ENCODE measurements around the gene PCDHGB2. TPM values are rescaled to one million over a fixed set of nuclear protein-coding genes. Genes with fewer than 3 reads are reported as not detected.
A peak's percentile ranks its signal among the peaks of the same experiment; 100 is the strongest.
"Not testable (repeated sequence)": the region's sequence is repeated elsewhere in the genome, so short reads cannot be mapped to it uniquely, and the experiment has no call there.

PCDHGB2 gene
- under 1 TPM in 3 of 6 donors, not detected in 3; 0.27 to 0.82 (median 0.74) TPM for polyA plus RNA-seq (ENCODE audit: low read depth in 6 of 6)

- peaks cover 26 to 65% of the 10 kb centered on the region in 2 donors for H3K36me3 Mint-ChIP-seq
- peaks cover 0 to 12% (median 6%) of the 10 kb centered on the region in 3 donors for H3K4me1 Mint-ChIP-seq
- peak within 1 kb of the TSS; percentile 67 to 89 (median 84) for H3K4me3 Mint-ChIP-seq
- DNase-seq, result no peak
- peak within 1 kb of the TSS in 5 of 6 donors; percentile 33 to 91 (median 65) for H3K27ac Mint-ChIP-seq
- peaks cover 19 to 76% (median 66%) of the 10 kb centered on the region in 7 donors for H3K9me3 Mint-ChIP-seq
- H3K27me3 Mint-ChIP-seq, result peaks cover 57 to 87% (median 75%) of the 10 kb centered on the region in 3 donors
- peak; percentile 36 to 52 for ATAC-seq (ENCODE audit: low read depth in 2 of 2)
Measured at GRCh38 chr5:141359790-141360426, at the start of gene PCDHGB2. Gene PCDHGB2 (plus strand): TSS chr5:141359994. CDS start chr5:141360136, 142 bp downstream.

GRCh38 chr5:141313711-141314110, 46.1 kb upstream of the PCDHGB2 start:
- peaks cover 16 to 96% (median 83%) of the 10 kb centered on the region in 7 donors for H3K9me3 Mint-ChIP-seq
- no peak overlapping the region for H3K4me3 Mint-ChIP-seq
- H3K36me3 Mint-ChIP-seq, result peaks cover 49 to 55% of the 10 kb centered on the region in 2 donors

GRCh38 chr5:141316963-141317362, 42.8 kb upstream of the PCDHGB2 start:
- Mint-ChIP-seq H3K36me3 (peaks cover 56 to 64% of the 10 kb centered on the region in 2 donors), H3K9me3 (peaks cover 19 to 97% (median 83%) of the 10 kb centered on the region in 7 donors), H3K4me3 (peak overlapping the region in 2 of 8 donors; percentile 19 to 40), H3K27ac (peak overlapping the region in 1 of 6 donors; percentile 41), H3K4me1 (peaks cover 31 to 39% (median 38%) of the 10 kb centered on the region in 3 donors)
- not testable (repeated sequence) for ATAC-seq (ENCODE audit: low read depth in 2 of 2); H3K27me3 Mint-ChIP-seq; DNase-seq

More at GRCh38 chr5:141313711-141314110, 46.1 kb upstream of the PCDHGB2 start:
- Mint-ChIP-seq H3K4me1 (peaks cover 15 to 18% (median 16%) of the 10 kb centered on the region in 3 donors), H3K27me3 (no peaks in the 10 kb centered on the region), H3K27ac (no peak overlapping the region)
- DNase-seq (no peak), ATAC-seq (ENCODE audit: low read depth in 2 of 2) (no peak)

GRCh38 chr5:141319202-141319601, 40.6 kb upstream of the PCDHGB2 start:
- peak overlapping the region; percentile 15 to 100 (median 94) for H3K4me3 Mint-ChIP-seq
- ATAC-seq (ENCODE audit: low read depth in 2 of 2) (no peak), DNase-seq (no peak)
- H3K36me3 Mint-ChIP-seq, result peaks cover 44 to 49% of the 10 kb centered on the region in 2 donors
- H3K27me3 Mint-ChIP-seq, result no peaks in the 10 kb centered on the region
- peak overlapping the region in 2 of 6 donors; percentile 100 for H3K27ac Mint-ChIP-seq
- H3K9me3 Mint-ChIP-seq, result peaks cover 19 to 85% (median 69%) of the 10 kb centered on the region in 7 donors
- H3K4me1 Mint-ChIP-seq, result peaks cover 31 to 39% (median 35%) of the 10 kb centered on the region in 3 donors

GRCh38 chr5:141319699-141320098, 40.1 kb upstream of the PCDHGB2 start:
- peaks cover 31 to 39% (median 35%) of the 10 kb centered on the region in 3 donors for H3K4me1 Mint-ChIP-seq

GRCh38 chr5:141320225-141321169, 39.3 kb upstream of the PCDHGB2 start, which contains the start of gene TAF7:
Gene TAF7 (minus strand): TSS chr5:141320784. CDS start chr5:141320044, 740 bp downstream.
- peak; percentile 89 for ATAC-seq (ENCODE audit: low read depth in 2 of 2)
- Mint-ChIP-seq H3K9me3 (peaks cover 13 to 78% (median 61%) of the 10 kb centered on the region in 7 donors), H3K36me3 (peaks cover 31 to 37% of the 10 kb centered on the region in 2 donors)

More at GRCh38 chr5:141319699-141320098, 40.1 kb upstream of the PCDHGB2 start:
- peak overlapping the region; percentile 93 to 100 (median 98) for H3K4me3 Mint-ChIP-seq
- ATAC-seq (ENCODE audit: low read depth in 2 of 2) (no peak), DNase-seq (no peak)
- peak overlapping the region in 5 of 6 donors; percentile 99 to 100 (median 100) for H3K27ac Mint-ChIP-seq
- peaks cover 19 to 81% (median 66%) of the 10 kb centered on the region in 7 donors for H3K9me3 Mint-ChIP-seq
- H3K27me3 Mint-ChIP-seq, result no peaks in the 10 kb centered on the region
- peaks cover 39 to 44% of the 10 kb centered on the region in 2 donors for H3K36me3 Mint-ChIP-seq

GRCh38 chr5:141322261-141322660, 37.5 kb upstream of the PCDHGB2 start:
- DNase-seq (no peak), ATAC-seq (ENCODE audit: low read depth in 2 of 2) (no peak)
- peaks cover 10 to 72% (median 61%) of the 10 kb centered on the region in 7 donors for H3K9me3 Mint-ChIP-seq
- H3K4me3 Mint-ChIP-seq, result peak overlapping the region in 5 of 8 donors; percentile 13 to 96 (median 93)
- H3K27me3 Mint-ChIP-seq, result peaks cover 0 to 12% (median 11%) of the 10 kb centered on the region in 3 donors
- peaks cover 29 to 40% (median 39%) of the 10 kb centered on the region in 3 donors for H3K4me1 Mint-ChIP-seq
- peak overlapping the region in 2 of 6 donors; percentile 41 to 100 for H3K27ac Mint-ChIP-seq
- peaks cover 32 to 37% of the 10 kb centered on the region in 2 donors for H3K36me3 Mint-ChIP-seq

More at GRCh38 chr5:141320225-141321169, 39.3 kb upstream of the PCDHGB2 start, which contains the start of gene TAF7:
- Mint-ChIP-seq H3K4me3 (peak within 1 kb of the TSS; percentile 93 to 100 (median 98)), H3K4me1 (peaks cover 28 to 33% (median 33%) of the 10 kb centered on the region in 3 donors), H3K27me3 (no peaks in the 10 kb centered on the region), H3K27ac (peak within 1 kb of the TSS; percentile 96 to 100 (median 100))
- DNase-seq, result peak; percentile 92

GRCh38 chr5:141326088-141326854, 33.5 kb upstream of the PCDHGB2 start:
- peaks cover 5 to 76% (median 47%) of the 10 kb centered on the region in 7 donors for H3K9me3 Mint-ChIP-seq
- peaks cover 4 to 14% (median 11%) of the 10 kb centered on the region in 3 donors for H3K4me1 Mint-ChIP-seq
- DNase-seq (peak; percentile 57), ATAC-seq (ENCODE audit: low read depth in 2 of 2) (peak; percentile 91 to 95)
- peak overlapping the region in 3 of 6 donors; percentile 51 to 80 (median 71) for H3K27ac Mint-ChIP-seq
- H3K36me3 Mint-ChIP-seq, result peaks cover 6 to 18% of the 10 kb centered on the region in 2 donors
- H3K4me3 Mint-ChIP-seq, result peak overlapping the region; percentile 86 to 97 (median 92)
- H3K27me3 Mint-ChIP-seq, result peaks cover 27 to 43% (median 39%) of the 10 kb centered on the region in 3 donors

- peaks cover 5 to 76% (median 54%) of the 10 kb centered on the region in 7 donors for H3K9me3 Mint-ChIP-seq
- DNase-seq, result no peak
- H3K4me3 Mint-ChIP-seq, result peak overlapping the region in 1 of 8 donors; percentile 12
- peaks cover 14 to 23% of the 10 kb centered on the region in 2 donors for H3K36me3 Mint-ChIP-seq
- ATAC-seq (ENCODE audit: low read depth in 2 of 2), result no peak
- no peak overlapping the region for H3K27ac Mint-ChIP-seq
- H3K27me3 Mint-ChIP-seq, result peaks cover 45 to 61% (median 53%) of the 10 kb centered on the region in 3 donors
- H3K4me1 Mint-ChIP-seq, result peaks cover 4 to 11% (median 11%) of the 10 kb centered on the region in 3 donors
Measured at GRCh38 chr5:141328231-141328630, 31.6 kb upstream of the PCDHGB2 start.

- peaks cover 4 to 11% (median 11%) of the 10 kb centered on the region in 3 donors for H3K4me1 Mint-ChIP-seq
- peaks cover 66 to 84% (median 72%) of the 10 kb centered on the region in 3 donors for H3K27me3 Mint-ChIP-seq
- H3K36me3 Mint-ChIP-seq, result peaks cover 24 to 30% of the 10 kb centered on the region in 2 donors
- ATAC-seq (ENCODE audit: low read depth in 2 of 2), result peak in 1 of 2 donors; percentile 33
- H3K9me3 Mint-ChIP-seq, result peaks cover 9 to 93% (median 69%) of the 10 kb centered on the region in 7 donors
- H3K4me3 Mint-ChIP-seq, result peak within 1 kb of the TSS in 6 of 8 donors; percentile 5 to 70 (median 21)
- H3K27ac Mint-ChIP-seq, result no peak within 1 kb of the TSS
- DNase-seq, result no peak
Measured at GRCh38 chr5:141330299-141331080, 29.3 kb upstream of the PCDHGB2 start, which contains the start of gene PCDHGA1. Gene PCDHGA1 (plus strand): TSS chr5:141330514.

GRCh38 chr5:141332571-141332970, 27.2 kb upstream of the PCDHGB2 start:
- Mint-ChIP-seq H3K27me3 (peaks cover 75 to 90% (median 85%) of the 10 kb centered on the region in 3 donors), H3K36me3 (peaks cover 14 to 30% of the 10 kb centered on the region in 2 donors), H3K9me3 (peaks cover 9 to 93% (median 75%) of the 10 kb centered on the region in 7 donors)
- ATAC-seq (ENCODE audit: low read depth in 2 of 2); H3K4me3 Mint-ChIP-seq; H3K27ac Mint-ChIP-seq; H3K4me1 Mint-ChIP-seq; DNase-seq: not testable (repeated sequence)

Measured in naive B cell (primary cell).